Chondrocyte (in vitro differentiated cells): ENCODE results near the gene MATCAP1. TPM values are rescaled to one million over a fixed set of nuclear protein-coding genes. Genes with fewer than 3 reads are reported as not detected.

Experiments used
- DNase-seq: peaks from one replicate; pipeline ENCODE4 v3.0.0; 2021; ENCODE audit warnings: mixed read lengths, low spot score
- H3K27ac Mint-ChIP-seq: one replicate; pipeline ENCODE4 v1.8.0; 2021; ENCODE audit warnings: mild to moderate bottlenecking, moderate library complexity, mixed read lengths; ENCODE audit not compliant: unreplicated experiment
- H3K27me3 Mint-ChIP-seq: 2 replicates; pipeline ENCODE4 v1.8.0; 2021; ENCODE audit warnings: low read depth, mixed read lengths
- H3K36me3 Mint-ChIP-seq: 2 replicates; pipeline ENCODE4 v1.8.0; 2021; ENCODE audit warnings: low read depth, mixed read lengths
- H3K4me1 Mint-ChIP-seq: 2 replicates; pipeline ENCODE4 v1.8.0; 2021; ENCODE audit warnings: low read depth, mild to moderate bottlenecking, mixed read lengths
- H3K4me3 Mint-ChIP-seq: one replicate; pipeline ENCODE4 v1.8.0; 2021; ENCODE audit warnings: mild to moderate bottlenecking, moderate library complexity, mixed read lengths; ENCODE audit not compliant: unreplicated experiment
- H3K9me3 Mint-ChIP-seq: 2 replicates; pipeline ENCODE4 v1.8.0; 2021; ENCODE audit warnings: low read depth, mixed read lengths
- CTCF ChIP-seq: fragments of 200-600 bp; sonication (generic); IDR thresholded peaks from 2 replicates; pipeline ENCODE4 v1.5.0; 2021; ENCODE audit warnings: antibody characterized with exemption, mild to moderate bottlenecking, moderate library complexity
- long read RNA-seq: library from polyadenylated mRNA; stranded (forward); transcript quantifications from one replicate; pipeline ENCODE4 v2.0.0, GENCODE V29; 2021
- total RNA-seq: library from RNA; stranded (reverse); gene quantifications from 3 replicates; pipeline ENCODE4 v1.2.1, GENCODE V29; 2021

MATCAP1 gene
- total RNA-seq, result 28.0 to 45.0 TPM (median 29.9 TPM) in 3 replicates
- long read RNA-seq, partial matches to known transcripts, result 0 of 13 reads
- long read RNA-seq, other reads (novel, unspliced or antisense), result 7 of 13 reads

GRCh38 chr16:67183627-67184452, at the start of gene MATCAP1:
MATCAP1 (minus strand) TSS chr16:67183963; CDS start chr16:67180610, 3,353 bp downstream.
- no peak within 1 kb of the TSS for H3K27ac Mint-ChIP-seq

DNA sequence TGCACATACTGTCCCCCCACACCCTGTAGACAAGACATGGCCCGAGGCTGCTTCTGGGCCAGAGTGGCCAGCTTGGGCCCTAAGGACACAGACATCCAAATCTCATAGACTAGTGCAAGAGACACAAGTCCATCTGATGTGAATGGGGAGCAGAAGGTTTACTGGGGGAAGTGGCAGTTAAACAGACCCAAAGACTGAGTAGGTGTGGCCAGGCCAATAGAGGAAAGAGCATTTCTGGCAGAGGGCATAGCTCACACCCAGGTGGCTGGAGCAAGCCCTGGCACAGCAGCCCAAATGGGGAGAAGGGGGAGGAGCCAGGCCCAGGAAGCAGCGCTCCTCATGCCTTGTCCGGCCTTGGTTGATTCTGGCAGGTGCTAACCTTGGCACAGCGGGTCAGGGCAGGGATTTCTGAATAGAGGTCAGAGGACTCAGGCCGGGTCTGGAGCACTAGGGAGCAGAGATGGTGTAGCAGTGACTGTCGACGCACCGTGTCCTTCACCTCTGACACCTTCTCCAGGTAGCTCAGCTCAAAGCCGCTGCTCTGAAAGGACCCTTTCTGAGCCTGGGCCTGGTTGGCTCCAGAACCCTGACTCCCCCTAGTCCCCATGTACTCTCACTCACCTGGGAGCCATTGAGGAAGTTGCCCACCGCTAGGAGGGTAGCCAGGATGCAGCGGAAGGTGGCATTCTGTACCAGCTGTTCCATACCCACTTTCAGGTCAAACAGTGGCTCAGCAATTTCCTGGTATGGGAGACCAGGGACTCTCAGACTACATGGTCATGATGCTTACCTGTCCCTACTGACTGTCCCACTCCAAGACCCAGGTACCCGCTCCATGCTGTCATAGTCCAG, 47.3 kb upstream of the MATCAP1 start:
- no peak overlapping the region for H3K4me3 Mint-ChIP-seq
- H3K27me3 Mint-ChIP-seq, result no peaks in the 10 kb centered on the region
- H3K36me3 Mint-ChIP-seq, result peaks cover 23% of the 10 kb centered on the region
- H3K4me1 Mint-ChIP-seq, result peaks cover 22% of the 10 kb centered on the region
- TF ChIP-seq CTCF, result no peak
- H3K27ac Mint-ChIP-seq, result no peak overlapping the region
- no peaks in the 10 kb centered on the region for H3K9me3 Mint-ChIP-seq
- DNase-seq, result no peak

More at GRCh38 chr16:67183627-67184452, at the start of gene MATCAP1:
- peak; percentile 96 for DNase-seq
- Mint-ChIP-seq H3K9me3 (no peaks in the 10 kb centered on the region), H3K4me1 (peaks cover 11% of the 10 kb centered on the region), H3K36me3 (peaks cover 1% of the 10 kb centered on the region), H3K27me3 (no peaks in the 10 kb centered on the region), H3K4me3 (peak within 1 kb of the TSS; percentile 53)
- TF ChIP-seq CTCF, result peak; percentile 21

DNA sequence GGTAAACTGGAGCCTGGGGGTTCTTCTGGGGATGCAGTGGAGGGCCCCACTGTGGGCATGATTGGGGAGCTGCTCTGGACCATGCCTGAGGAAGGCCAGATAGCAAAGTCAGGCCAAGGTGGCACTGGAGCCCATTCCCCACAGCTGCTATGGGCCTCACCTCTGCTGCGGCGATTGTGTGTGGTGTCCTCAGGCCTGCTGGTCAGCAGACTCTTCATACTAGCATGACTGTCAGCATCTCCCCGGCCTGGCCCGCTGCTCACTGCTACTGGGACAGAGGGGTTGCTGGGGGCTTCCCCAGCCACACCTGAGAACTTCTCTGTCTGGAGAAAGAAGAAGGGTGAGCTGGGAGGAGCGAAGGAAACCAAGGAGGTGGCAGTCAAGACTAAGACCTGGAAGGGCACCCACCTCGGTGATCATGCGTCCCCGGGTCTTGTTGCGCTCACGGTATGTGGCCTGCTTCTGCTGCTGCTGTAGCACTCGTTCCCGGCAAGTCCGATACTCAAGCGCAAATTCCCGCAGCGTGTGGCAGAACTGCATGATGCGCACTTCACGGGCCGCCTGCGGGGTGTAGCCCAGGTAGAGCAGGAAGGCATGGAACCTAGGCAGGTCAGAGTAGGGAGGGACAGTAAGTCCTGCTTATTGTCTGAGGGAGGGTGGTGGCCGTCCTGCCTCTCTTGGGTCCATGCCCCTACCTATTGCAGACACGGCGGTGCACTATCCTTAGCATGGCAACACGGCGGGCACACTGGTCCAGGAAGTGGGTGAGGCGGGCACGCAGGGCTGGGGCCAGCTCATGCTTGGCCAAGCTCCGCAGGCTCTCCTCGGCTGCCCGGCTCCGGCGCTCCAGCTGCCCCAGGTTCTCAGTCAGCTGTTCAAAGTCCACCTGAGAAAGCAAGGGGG, 46.4 kb upstream of the MATCAP1 start:
- H3K4me1 Mint-ChIP-seq, result peaks cover 31% of the 10 kb centered on the region
- H3K4me3 Mint-ChIP-seq, result no peak overlapping the region
- H3K27ac Mint-ChIP-seq, result no peak overlapping the region
- no peak for TF ChIP-seq CTCF
- DNase-seq, result no peak
- H3K9me3 Mint-ChIP-seq, result no peaks in the 10 kb centered on the region
- no peaks in the 10 kb centered on the region for H3K27me3 Mint-ChIP-seq
- H3K36me3 Mint-ChIP-seq, result peaks cover 22% of the 10 kb centered on the region

- Mint-ChIP-seq H3K4me1 (peaks cover 31% of the 10 kb centered on the region), H3K9me3 (no peaks in the 10 kb centered on the region), H3K36me3 (peaks cover 22% of the 10 kb centered on the region), H3K27ac (no peak overlapping the region), H3K4me3 (peak overlapping the region; percentile 33), H3K27me3 (no peaks in the 10 kb centered on the region)
- DNase-seq, result no peak
- no peak for TF ChIP-seq CTCF
Observed at GRCh38 chr16:67228905-67229304, 45.1 kb upstream of the MATCAP1 start.
